CD8-positive, alpha-beta memory T cell (primary cell): ENCODE measurements around the gene NKX1-2. TPM values are rescaled to one million over a fixed set of nuclear protein-coding genes. Genes with fewer than 3 reads are reported as not detected.
A peak's percentile ranks its signal among the peaks of the same experiment; 100 is the strongest.

Source experiments
- CTCF ChIA-PET: fragments of 350-600 bp; sonication (Branson Sonifier 250); formaldehyde crosslinking; loops from one replicate; lab custom pipeline; 2021; ENCODE audit warnings: antibody characterized with exemption; lab: Charles Lee
- POLR2A ChIA-PET: fragments of 350-600 bp; sonication (Branson Sonifier 250); formaldehyde crosslinking; loops from one replicate; lab custom pipeline; 2021; ENCODE audit warnings: antibody characterized with exemption; lab: Charles Lee
- DNase-seq, 5 donors: peaks; one replicate each; pipeline versions ENCODE4 v3.0.0 to v3.0.0-alpha.2; 2020 to 2022; ENCODE audit warnings: mixed read lengths in 1 of 5
- H3K27ac ChIP-seq: one replicate; pipeline ENCODE4 v1.7.0; 2013; ENCODE audit warnings: low read depth, mild to moderate bottlenecking, low read length, moderate library complexity
- H3K27me3 ChIP-seq: 2 replicates; pipeline ENCODE4 v1.7.0; 2013; ENCODE audit warnings: low read length, mild to moderate bottlenecking; ENCODE audit not compliant: insufficient read depth, poor library complexity, severe bottlenecking
- H3K36me3 ChIP-seq: 2 replicates; pipeline ENCODE4 v1.7.0; 2013; ENCODE audit warnings: mild to moderate bottlenecking, low read length, moderate library complexity; ENCODE audit not compliant: insufficient read depth
- H3K4me1 ChIP-seq: 2 replicates; pipeline ENCODE4 v1.7.0; 2013; ENCODE audit warnings: mild to moderate bottlenecking, low read length, moderate library complexity; ENCODE audit not compliant: insufficient read depth
- H3K4me3 ChIP-seq: 2 replicates; pipeline ENCODE4 v1.7.0; 2013; ENCODE audit warnings: mild to moderate bottlenecking, low read length
- H3K9me3 ChIP-seq: 2 replicates; pipeline ENCODE4 v1.7.0; 2013; ENCODE audit warnings: mild to moderate bottlenecking, low read length
- H3K27ac Mint-ChIP-seq, 8 donors: one replicate each; pipeline ENCODE4 v1.8.0; 2020 to 2021; ENCODE audit warnings: mixed read lengths in 8 of 8, mild to moderate bottlenecking in 6 of 8, inconsistent platforms in 3 of 8, moderate library complexity in 3 of 8
- H3K27me3 Mint-ChIP-seq, 2 donors: one replicate each; pipeline ENCODE4 v1.8.0; 2020 to 2021; ENCODE audit warnings: mixed read lengths in 2 of 2, mild to moderate bottlenecking in 1 of 2, moderate library complexity in 1 of 2
- H3K36me3 Mint-ChIP-seq, 3 donors: one replicate each; pipeline ENCODE4 v1.8.0; 2020 to 2021; ENCODE audit warnings: mixed read lengths in 3 of 3, inconsistent platforms in 1 of 3, mild to moderate bottlenecking in 1 of 3
- H3K4me1 Mint-ChIP-seq, 3 donors: one replicate each; pipeline ENCODE4 v1.8.0; 2020 to 2021; ENCODE audit warnings: mixed read lengths in 3 of 3, inconsistent platforms in 1 of 3, mild to moderate bottlenecking in 1 of 3
- H3K4me3 Mint-ChIP-seq, 7 donors: one replicate each; pipeline ENCODE4 v1.8.0; 2020 to 2021; ENCODE audit warnings: mixed read lengths in 7 of 7, mild to moderate bottlenecking in 6 of 7, moderate library complexity in 4 of 7, inconsistent platforms in 2 of 7
- H3K9me3 Mint-ChIP-seq, 5 donors: one replicate each; pipeline ENCODE4 v1.8.0; 2020 to 2022; ENCODE audit warnings: mixed read lengths in 5 of 5, mild to moderate bottlenecking in 3 of 5, moderate library complexity in 2 of 5, inconsistent platforms in 1 of 5
- polyA plus RNA-seq: library from polyadenylated mRNA; unstranded; fragments of 300-500 nt; fragmentation: Illumina TruSeq; gene quantifications from one replicate; pipeline ENCODE4 v1.2.3, GENCODE V29; 2021
- total RNA-seq, 2 experiments: library from RNA; stranded (reverse); gene quantifications; one replicate each; pipeline ENCODE4 v1.2.3, GENCODE V29; 2021

NKX1-2 gene
- total and polyA plus RNA-seq, 3 experiments from 2014 or later: not detected

- H3K27ac ChIP-seq: no peak overlapping the region
- no peak overlapping the region for H3K4me3 ChIP-seq
- H3K4me1 ChIP-seq: no peaks in the 10 kb centered on the region
- H3K4me3 Mint-ChIP-seq: no peak overlapping the region
- H3K27ac Mint-ChIP-seq: no peak overlapping the region
- no peaks in the 10 kb centered on the region for H3K9me3 Mint-ChIP-seq
- CTCF ChIA-PET: interaction anchor here (1.5 to 2.0 kb wide), 2 partner anchors 69 to 84 kb away, joined by 3 to 4 read pairs; no protein-coding TSS in a partner anchor
- POLR2A ChIA-PET: no interaction called here
- peaks cover 0 to 9% (median 1%) of the 10 kb centered on the region in 3 donors for H3K36me3 Mint-ChIP-seq
- peaks cover 4 to 8% (median 5%) of the 10 kb centered on the region in 3 donors for H3K4me1 Mint-ChIP-seq
- no peaks in the 10 kb centered on the region for H3K27me3 ChIP-seq
- no peaks in the 10 kb centered on the region for H3K36me3 ChIP-seq
- H3K9me3 ChIP-seq: no peaks in the 10 kb centered on the region
- no peaks in the 10 kb centered on the region for H3K27me3 Mint-ChIP-seq
- no peak for DNase-seq
Observed at GRCh38 chr10:124473070-124473469, 23.2 kb upstream of the NKX1-2 start.

GRCh38 chr10:124472071-124472470, 22.2 kb upstream of the NKX1-2 start:
- Histone ChIP-seq H3K9me3 (no peaks in the 10 kb centered on the region), H3K27me3 (no peaks in the 10 kb centered on the region), H3K36me3 (no peaks in the 10 kb centered on the region), H3K4me1 (no peaks in the 10 kb centered on the region), H3K27ac (no peak overlapping the region), H3K4me3 (no peak overlapping the region)
- ChIA-PET POLR2A (interaction anchor here (0.7 kb wide), 1 partner anchor 247 kb away, joined by 4 read pairs; no protein-coding TSS in a partner anchor), CTCF (interaction anchor here (2.0 kb wide), 1 partner anchor 83 kb away, joined by 4 read pairs; no protein-coding TSS in a partner anchor)
- Mint-ChIP-seq H3K27ac (peak overlapping the region in 1 of 8 donors; percentile 51), H3K9me3 (no peaks in the 10 kb centered on the region), H3K36me3 (peaks cover 0 to 9% (median 1%) of the 10 kb centered on the region in 3 donors), H3K4me3 (no peak overlapping the region), H3K27me3 (no peaks in the 10 kb centered on the region), H3K4me1 (peaks cover 4 to 10% (median 5%) of the 10 kb centered on the region in 3 donors)
- no peak for DNase-seq

- Histone ChIP-seq H3K4me3 (no peak overlapping the region), H3K4me1 (peaks cover 4% of the 10 kb centered on the region), H3K9me3 (no peaks in the 10 kb centered on the region), H3K27ac (no peak overlapping the region), H3K36me3 (no peaks in the 10 kb centered on the region), H3K27me3 (no peaks in the 10 kb centered on the region)
- Mint-ChIP-seq H3K9me3 (no peaks in the 10 kb centered on the region), H3K27ac (no peak overlapping the region), H3K27me3 (no peaks in the 10 kb centered on the region), H3K4me3 (no peak overlapping the region), H3K4me1 (peaks cover 7 to 15% (median 9%) of the 10 kb centered on the region in 3 donors), H3K36me3 (peaks cover 0 to 9% (median 1%) of the 10 kb centered on the region in 3 donors)
- ChIA-PET CTCF (no interaction called here), POLR2A (no interaction called here)
- no peak for DNase-seq
Observed at GRCh38 chr10:124470544-124471434, 21.0 kb upstream of the NKX1-2 start.

GRCh38 chr10:124469956-124470484, 20.2 kb upstream of the NKX1-2 start:
- ChIA-PET CTCF (no interaction called here), POLR2A (no interaction called here)
- H3K4me3 ChIP-seq: no peak overlapping the region
- Mint-ChIP-seq H3K27ac (no peak overlapping the region), H3K9me3 (no peaks in the 10 kb centered on the region), H3K4me3 (no peak overlapping the region), H3K27me3 (no peaks in the 10 kb centered on the region), H3K4me1 (peaks cover 15 to 23% (median 17%) of the 10 kb centered on the region in 3 donors), H3K36me3 (peaks cover 0 to 9% (median 1%) of the 10 kb centered on the region in 3 donors)
- H3K27me3 ChIP-seq: no peaks in the 10 kb centered on the region
- no peak overlapping the region for H3K27ac ChIP-seq
- peaks cover 12% of the 10 kb centered on the region for H3K4me1 ChIP-seq
- H3K9me3 ChIP-seq: no peaks in the 10 kb centered on the region
- DNase-seq: no peak
- H3K36me3 ChIP-seq: no peaks in the 10 kb centered on the region

- H3K4me3 ChIP-seq: no peak overlapping the region
- Mint-ChIP-seq H3K4me1 (peaks cover 22 to 29% (median 23%) of the 10 kb centered on the region in 3 donors), H3K27me3 (no peaks in the 10 kb centered on the region), H3K36me3 (peaks cover 0 to 7% (median 1%) of the 10 kb centered on the region in 3 donors), H3K4me3 (no peak overlapping the region), H3K27ac (no peak overlapping the region), H3K9me3 (no peaks in the 10 kb centered on the region)
- POLR2A ChIA-PET: no interaction called here
- H3K36me3 ChIP-seq: no peaks in the 10 kb centered on the region
- no peaks in the 10 kb centered on the region for H3K27me3 ChIP-seq
- peaks cover 19% of the 10 kb centered on the region for H3K4me1 ChIP-seq
- no peak for DNase-seq
- CTCF ChIA-PET: no interaction called here
- H3K9me3 ChIP-seq: no peaks in the 10 kb centered on the region
- H3K27ac ChIP-seq: no peak overlapping the region
Observed at GRCh38 chr10:124468624-124469023, 18.8 kb upstream of the NKX1-2 start.

GRCh38 chr10:124467165-124467564, 17.3 kb upstream of the NKX1-2 start:
- Histone ChIP-seq H3K4me3 (no peak overlapping the region), H3K27ac (no peak overlapping the region), H3K4me1 (peaks cover 25% of the 10 kb centered on the region), H3K9me3 (no peaks in the 10 kb centered on the region), H3K36me3 (no peaks in the 10 kb centered on the region), H3K27me3 (no peaks in the 10 kb centered on the region)
- DNase-seq: no peak
- peaks cover 21 to 30% (median 22%) of the 10 kb centered on the region in 3 donors for H3K4me1 Mint-ChIP-seq
- H3K9me3 Mint-ChIP-seq: no peaks in the 10 kb centered on the region
- H3K36me3 Mint-ChIP-seq: peaks cover 0 to 7% (median 1%) of the 10 kb centered on the region in 3 donors
- ChIA-PET POLR2A (no interaction called here), CTCF (no interaction called here)
- H3K27ac Mint-ChIP-seq: peak overlapping the region in 1 of 8 donors; percentile 26
- no peak overlapping the region for H3K4me3 Mint-ChIP-seq
- no peaks in the 10 kb centered on the region for H3K27me3 Mint-ChIP-seq

GRCh38 chr10:124465777-124466488, 16.1 kb upstream of the NKX1-2 start:
- peak overlapping the region; percentile 6 for H3K4me3 ChIP-seq
- peak overlapping the region in 2 of 7 donors; percentile 29 to 56 for H3K4me3 Mint-ChIP-seq
- no peaks in the 10 kb centered on the region for H3K36me3 ChIP-seq
- H3K9me3 Mint-ChIP-seq: no peaks in the 10 kb centered on the region
- peaks cover 27% of the 10 kb centered on the region for H3K4me1 ChIP-seq
- H3K36me3 Mint-ChIP-seq: peaks cover 1 to 9% (median 3%) of the 10 kb centered on the region in 3 donors
- H3K27me3 Mint-ChIP-seq: no peaks in the 10 kb centered on the region
- peak overlapping the region in 4 of 8 donors; percentile 12 to 88 (median 73) for H3K27ac Mint-ChIP-seq
- ChIA-PET POLR2A (no interaction called here), CTCF (no interaction called here)
- no peaks in the 10 kb centered on the region for H3K9me3 ChIP-seq
- no peaks in the 10 kb centered on the region for H3K27me3 ChIP-seq
- H3K4me1 Mint-ChIP-seq: peaks cover 23 to 36% (median 27%) of the 10 kb centered on the region in 3 donors
- no peak overlapping the region for H3K27ac ChIP-seq
- no peak for DNase-seq
